Measurements from ENCODE around the gene CBR3. TPM values are rescaled to one million over a fixed set of nuclear protein-coding genes. Genes with fewer than 3 reads are reported as not detected.

CBR3 gene
- total RNA-seq, 2 experiments from 2014 or later, result 25.8 to 27.6 TPM

GRCh38 chr21:36103434-36103833 is 31.4 kb upstream of the CBR3 start:
- DNase-seq, result no peak
- intact Hi-C loops (cut with micrococcal nuclease), result no loop called here
- ChIA-PET CTCF (interaction anchor here (1.0 to 1.8 kb wide), 4 partner anchors 9 to 43 kb away, joined by 3 to 5 read pairs (median 4); partner anchors contain the start of gene SETD4), POLR2A (no interaction called here)
- Mint-ChIP-seq H3K27ac (no peak overlapping the region), H3K4me1 (ENCODE audit: low read depth) (peaks cover 7% of the 10 kb centered on the region), H3K4me3 (no peak overlapping the region), H3K36me3 (no peaks in the 10 kb centered on the region), H3K9me3 (peaks cover 4% of the 10 kb centered on the region), H3K27me3 (peaks cover 23% of the 10 kb centered on the region)

DNA sequence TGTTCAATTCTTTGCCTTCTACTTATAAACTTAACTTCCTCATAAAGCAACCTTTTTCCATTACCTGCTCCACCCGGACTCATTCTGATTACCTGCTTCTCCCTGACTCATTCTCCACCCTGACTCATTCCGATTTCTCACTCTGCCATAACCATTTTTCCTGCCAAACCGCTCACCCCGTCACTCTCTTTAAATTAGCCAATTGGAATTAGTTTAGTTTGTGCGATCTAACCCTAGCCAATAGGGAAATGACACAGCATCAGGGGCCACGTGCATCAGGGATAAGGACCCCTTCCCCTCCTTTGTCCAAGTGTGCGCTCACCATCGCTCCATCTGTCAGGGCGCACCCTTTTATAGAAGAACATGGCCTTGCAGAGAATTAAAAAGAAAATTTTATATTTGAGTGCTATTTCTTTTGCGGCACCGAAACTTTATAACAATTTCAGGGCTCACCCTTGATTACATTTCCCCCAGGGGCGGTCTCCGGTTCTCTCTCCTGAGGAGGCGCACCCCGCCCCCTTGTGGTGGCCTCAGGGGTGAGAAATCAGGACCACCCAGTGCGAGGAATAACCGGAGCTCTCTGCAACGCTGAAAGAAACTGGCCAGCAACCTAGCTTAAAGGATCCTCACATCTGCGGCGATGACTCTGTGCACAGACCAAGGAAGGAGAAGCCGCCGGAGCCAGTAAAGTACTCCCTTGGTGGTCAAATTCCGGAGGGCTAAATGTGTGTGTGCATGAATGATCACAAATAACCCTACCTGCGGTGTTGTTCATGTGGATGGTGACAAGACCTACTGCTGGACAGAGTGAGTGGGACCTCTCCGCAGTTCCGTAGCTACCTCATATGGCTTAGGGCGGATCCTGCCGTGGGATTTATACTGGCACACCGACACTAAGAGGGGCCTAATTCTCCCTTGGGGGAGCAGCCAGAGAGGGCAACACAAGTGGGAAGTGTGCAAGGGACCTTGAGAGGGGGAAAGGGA is 30.3 kb upstream of the CBR3 start:
- CTCF ChIA-PET, result interaction anchor here (0.6 to 1.8 kb wide), 6 partner anchors 7 to 872 kb away, joined by 3 to 5 read pairs (median 3); partner anchors contain the start of genes CBR1 and SETD4
- POLR2A ChIA-PET, result no interaction called here
- peaks cover 7% of the 10 kb centered on the region for H3K4me1 Mint-ChIP-seq (ENCODE audit: low read depth)
- no peak overlapping the region for H3K27ac Mint-ChIP-seq
- intact Hi-C loops (cut with micrococcal nuclease), result no loop called here
- peaks cover 23% of the 10 kb centered on the region for H3K27me3 Mint-ChIP-seq
- peak; percentile 55 for DNase-seq
- H3K36me3 Mint-ChIP-seq, result no peaks in the 10 kb centered on the region
- H3K9me3 Mint-ChIP-seq, result peaks cover 4% of the 10 kb centered on the region
- no peak overlapping the region for H3K4me3 Mint-ChIP-seq

- H3K4me3 Mint-ChIP-seq, result no peak overlapping the region
- POLR2A ChIA-PET, result no interaction called here
Observed at GRCh38 chr21:36105327-36105842, 29.5 kb upstream of the CBR3 start.

GRCh38 chr21:36109868-36110267 is 25.0 kb upstream of the CBR3 start:
- no peak for DNase-seq
- Mint-ChIP-seq H3K27ac (no peak overlapping the region), H3K4me3 (no peak overlapping the region), H3K36me3 (no peaks in the 10 kb centered on the region), H3K9me3 (no peaks in the 10 kb centered on the region), H3K4me1 (ENCODE audit: low read depth) (peaks cover 11% of the 10 kb centered on the region), H3K27me3 (peaks cover 14% of the 10 kb centered on the region)
- intact Hi-C loops (cut with micrococcal nuclease), result loop anchor here (10.0 kb wide), 2 partner anchors 175 to 265 kb away; no protein-coding TSS in a partner anchor
- ChIA-PET CTCF (interaction anchor here (3.6 kb wide), 1 partner anchor 16 kb away, joined by 14 read pairs; no protein-coding TSS in a partner anchor), POLR2A (no interaction called here)

More at GRCh38 chr21:36105327-36105842, 29.5 kb upstream of the CBR3 start:
- Mint-ChIP-seq H3K4me1 (ENCODE audit: low read depth) (peaks cover 7% of the 10 kb centered on the region), H3K27ac (no peak overlapping the region), H3K36me3 (no peaks in the 10 kb centered on the region), H3K27me3 (peaks cover 23% of the 10 kb centered on the region), H3K9me3 (peaks cover 4% of the 10 kb centered on the region)
- no peak for DNase-seq
- intact Hi-C loops (cut with micrococcal nuclease), result no loop called here
- CTCF ChIA-PET, result interaction anchor here (0.6 to 1.0 kb wide), 3 partner anchors 35 to 75 kb away, joined by 3 read pairs; partner anchors contain the start of gene CBR1

GRCh38 chr21:36111238-36111637 is 23.6 kb upstream of the CBR3 start:
- Mint-ChIP-seq H3K27ac (no peak overlapping the region), H3K4me3 (no peak overlapping the region), H3K9me3 (no peaks in the 10 kb centered on the region), H3K4me1 (ENCODE audit: low read depth) (peaks cover 10% of the 10 kb centered on the region), H3K36me3 (no peaks in the 10 kb centered on the region), H3K27me3 (peaks cover 5% of the 10 kb centered on the region)
- DNase-seq, result no peak
- intact Hi-C loops (cut with micrococcal nuclease), result loop anchor here (10.0 kb wide), 2 partner anchors 176 to 266 kb away; no protein-coding TSS in a partner anchor
- CTCF ChIA-PET, result interaction anchor here (1.4 to 3.6 kb wide), 3 partner anchors 8 to 58 kb away, joined by 5 to 14 read pairs (median 8); no protein-coding TSS in a partner anchor
- POLR2A ChIA-PET, result no interaction called here

DNA sequence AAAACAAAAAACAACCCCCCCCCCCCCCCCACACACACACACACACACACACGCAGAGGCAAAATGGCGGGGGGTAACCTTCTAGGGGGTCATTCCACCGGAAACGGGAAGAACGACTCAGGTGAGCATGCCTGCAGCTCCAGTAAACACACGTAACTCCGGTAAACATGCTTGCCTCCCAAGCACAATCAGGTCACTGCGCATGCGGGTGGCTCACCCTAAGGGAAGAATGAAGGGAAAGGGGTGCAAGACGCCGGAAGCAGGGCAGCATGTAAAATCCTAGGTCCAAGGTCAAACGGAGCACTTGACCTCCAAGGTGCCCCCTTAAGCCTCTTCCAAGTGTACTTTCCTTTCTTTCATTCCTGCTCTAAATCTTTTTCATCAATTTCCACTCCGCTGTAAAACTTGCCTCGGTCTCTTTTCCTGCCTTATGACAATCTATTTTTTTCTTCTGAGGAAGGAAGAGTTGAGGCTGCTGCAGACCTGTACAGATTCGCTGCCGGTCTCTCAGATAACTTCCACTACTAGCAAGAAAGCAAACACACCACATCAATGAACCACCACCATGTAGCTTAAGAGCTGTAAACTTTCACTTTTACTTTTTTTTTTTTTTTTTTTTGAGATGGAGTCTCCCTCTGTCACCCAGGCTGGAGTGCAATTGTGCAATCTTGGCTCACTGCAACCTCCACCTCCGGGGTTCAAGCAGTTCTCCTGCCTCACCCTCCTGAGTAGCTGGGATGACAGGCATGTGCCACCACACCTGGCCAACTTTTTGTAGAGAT is 21.0 kb upstream of the CBR3 start:
- POLR2A ChIA-PET, result interaction anchor here (0.6 to 0.9 kb wide), 2 partner anchors 21 to 363 kb away, joined by 3 to 4 read pairs; partner anchors contain the start of gene CBR3

DNA sequence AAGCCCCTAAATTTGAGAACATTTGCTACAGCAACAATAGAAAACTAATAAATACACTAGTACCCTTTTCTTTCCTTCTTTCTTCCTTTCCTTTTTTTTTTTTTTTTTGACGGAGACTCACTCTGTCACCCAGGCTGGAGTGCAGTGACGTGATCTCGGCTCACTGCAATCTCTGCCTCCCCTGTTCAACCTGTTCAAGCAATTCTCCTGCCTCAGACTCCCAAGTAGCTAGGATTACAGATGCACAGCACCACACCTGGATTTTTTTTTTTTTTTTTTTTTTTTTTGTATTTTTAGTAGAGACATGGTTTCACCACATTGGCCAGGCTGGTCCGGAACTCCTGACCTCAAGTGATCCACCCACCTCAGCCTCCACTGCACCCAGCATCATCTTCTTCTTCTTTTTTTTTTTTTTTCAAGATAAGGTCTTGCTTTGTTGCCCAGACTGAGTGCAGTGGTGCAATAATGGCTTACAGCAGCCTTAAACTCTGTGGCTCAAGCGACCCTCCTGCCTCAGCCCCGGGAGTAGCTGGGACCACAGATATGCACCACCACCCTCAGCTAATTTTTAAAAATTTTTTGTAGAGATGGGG is 19.6 kb upstream of the CBR3 start:
- ChIA-PET POLR2A (no interaction called here), CTCF (interaction anchor here (1.0 to 2.5 kb wide), 2 partner anchors 11 to 46 kb away, joined by 5 to 16 read pairs; no protein-coding TSS in a partner anchor)
- Mint-ChIP-seq H3K27ac (no peak overlapping the region), H3K36me3 (no peaks in the 10 kb centered on the region), H3K27me3 (no peaks in the 10 kb centered on the region), H3K4me1 (ENCODE audit: low read depth) (peaks cover 10% of the 10 kb centered on the region), H3K4me3 (no peak overlapping the region), H3K9me3 (peaks cover 5% of the 10 kb centered on the region)
- intact Hi-C loops (cut with micrococcal nuclease), result loop anchor here (10.0 kb wide), 2 partner anchors 180 to 270 kb away; no protein-coding TSS in a partner anchor
- DNase-seq, result no peak

More for the DNA sequence above, 21.0 kb upstream of the CBR3 start:
- Mint-ChIP-seq H3K27me3 (no peaks in the 10 kb centered on the region), H3K36me3 (no peaks in the 10 kb centered on the region), H3K27ac (peak overlapping the region; percentile 28), H3K4me1 (ENCODE audit: low read depth) (peaks cover 10% of the 10 kb centered on the region), H3K4me3 (peak overlapping the region; percentile 76), H3K9me3 (peaks cover 5% of the 10 kb centered on the region)
- CTCF ChIA-PET, result interaction anchor here (0.6 to 3.6 kb wide), 20 partner anchors 10 to 1044 kb away, joined by 3 to 19 read pairs (median 4); partner anchors contain the start of gene SETD4
- DNase-seq, result peak; percentile 43
- intact Hi-C loops (cut with micrococcal nuclease), result loop anchor here (2.0 to 10.0 kb wide), 3 partner anchors 53 to 269 kb away; partner anchors contain the start of gene SETD4

DNA sequence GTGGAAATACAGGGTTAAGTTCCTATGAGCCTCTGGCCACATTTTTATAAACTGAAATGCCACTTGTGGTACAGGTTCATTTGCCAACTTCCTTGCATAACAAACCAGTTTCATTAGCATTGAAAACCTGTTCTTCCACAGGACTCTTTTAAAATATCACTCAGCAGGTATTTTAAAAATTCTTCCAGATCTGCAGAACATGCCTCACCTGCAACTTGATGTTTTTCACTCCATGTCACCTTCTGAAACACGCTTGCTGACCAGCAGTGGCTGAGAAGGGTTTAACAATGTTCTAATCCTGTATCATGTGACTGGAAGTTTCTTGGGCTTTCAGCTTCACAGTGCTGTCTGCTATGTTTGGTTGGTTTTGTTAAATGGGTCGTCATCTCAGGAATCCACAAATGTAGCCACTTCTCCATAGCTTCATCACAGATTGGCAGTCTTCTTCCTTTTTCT is 17.6 kb upstream of the CBR3 start:
- no peaks in the 10 kb centered on the region for H3K27me3 Mint-ChIP-seq
- H3K36me3 Mint-ChIP-seq, result no peaks in the 10 kb centered on the region
- peaks cover 5% of the 10 kb centered on the region for H3K9me3 Mint-ChIP-seq
- intact Hi-C loops (cut with micrococcal nuclease), result loop anchor here (10.0 kb wide), 2 partner anchors 183 to 273 kb away; no protein-coding TSS in a partner anchor
- CTCF ChIA-PET, result interaction anchor here (0.8 to 2.5 kb wide), 2 partner anchors 9 to 89 kb away, joined by 3 to 16 read pairs; no protein-coding TSS in a partner anchor
- no peak overlapping the region for H3K4me3 Mint-ChIP-seq
- DNase-seq, result no peak
- POLR2A ChIA-PET, result no interaction called here
- peaks cover 10% of the 10 kb centered on the region for H3K4me1 Mint-ChIP-seq (ENCODE audit: low read depth)
- no peak overlapping the region for H3K27ac Mint-ChIP-seq

DNA sequence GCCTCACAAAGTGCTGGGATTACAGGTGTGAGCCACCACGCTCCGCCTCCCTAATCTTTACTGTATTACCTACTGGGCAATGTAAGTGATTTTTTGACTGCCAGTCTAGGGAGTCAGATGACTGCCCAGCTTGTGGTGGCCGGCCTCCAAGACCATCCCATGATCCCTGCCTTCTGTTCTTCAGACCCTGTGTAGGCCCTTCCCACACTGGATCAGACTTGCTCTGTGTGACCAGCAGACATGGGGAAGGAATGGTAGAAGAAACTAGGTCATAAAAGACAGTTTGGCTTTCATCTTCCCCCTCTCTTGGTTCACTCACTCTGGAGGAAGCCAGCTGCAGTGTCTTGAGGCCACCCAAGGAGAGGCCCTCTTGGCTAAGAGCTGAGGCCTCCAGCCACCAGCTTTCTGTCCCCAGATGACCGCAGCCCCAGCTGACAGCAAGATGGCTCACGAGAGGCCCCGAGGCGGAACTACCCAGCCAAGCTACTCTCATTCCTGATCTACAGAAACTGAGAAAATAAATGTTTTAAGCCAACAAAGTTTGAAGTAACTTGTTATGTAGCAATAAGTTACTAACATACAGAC is 14.5 kb upstream of the CBR3 start:
- no peak overlapping the region for H3K4me3 Mint-ChIP-seq
- intact Hi-C loops (cut with micrococcal nuclease), result no loop called here
- ChIA-PET POLR2A (no interaction called here), CTCF (no interaction called here)
- no peak for DNase-seq
- no peaks in the 10 kb centered on the region for H3K36me3 Mint-ChIP-seq
- H3K4me1 Mint-ChIP-seq (ENCODE audit: low read depth), result peaks cover 2% of the 10 kb centered on the region
- peaks cover 5% of the 10 kb centered on the region for H3K9me3 Mint-ChIP-seq
- no peaks in the 10 kb centered on the region for H3K27me3 Mint-ChIP-seq
- H3K27ac Mint-ChIP-seq, result no peak overlapping the region

GRCh38 chr21:36122977-36123376 is 11.9 kb upstream of the CBR3 start:
- POLR2A ChIA-PET, result no interaction called here
- CTCF ChIA-PET, result interaction anchor here (0.7 to 1.2 kb wide), 2 partner anchors 10 to 109 kb away, joined by 3 to 6 read pairs; no protein-coding TSS in a partner anchor
- intact Hi-C loops (cut with micrococcal nuclease), result no loop called here
- Mint-ChIP-seq H3K4me1 (ENCODE audit: low read depth) (peaks cover 4% of the 10 kb centered on the region), H3K36me3 (no peaks in the 10 kb centered on the region), H3K27ac (no peak overlapping the region), H3K4me3 (no peak overlapping the region), H3K27me3 (no peaks in the 10 kb centered on the region), H3K9me3 (no peaks in the 10 kb centered on the region)
- no peak for DNase-seq

- Mint-ChIP-seq H3K27ac (no peak overlapping the region), H3K9me3 (no peaks in the 10 kb centered on the region), H3K27me3 (no peaks in the 10 kb centered on the region), H3K36me3 (no peaks in the 10 kb centered on the region), H3K4me1 (ENCODE audit: low read depth) (peaks cover 5% of the 10 kb centered on the region), H3K4me3 (no peak overlapping the region)
- CTCF ChIA-PET, result interaction anchor here (1.0 to 2.9 kb wide), 3 partner anchors 10 to 13 kb away, joined by 3 to 14 read pairs (median 6); no protein-coding TSS in a partner anchor
- DNase-seq, result no peak
- POLR2A ChIA-PET, result no interaction called here
- intact Hi-C loops (cut with micrococcal nuclease), result no loop called here
Observed at GRCh38 chr21:36124395-36124794, 10.5 kb upstream of the CBR3 start.

All from activated CD4-positive, alpha-beta memory T cell treated with anti-CD3 and anti-CD28 coated beads for 36 hours (primary cell).